RPMI7951 (cell line): ENCODE measurements around the gene CHRDL2. TPM values are rescaled to one million over a fixed set of nuclear protein-coding genes. Genes with fewer than 3 reads are reported as not detected.
A peak's percentile ranks its signal among the peaks of the same experiment; 100 is the strongest.

Experiments
- DNase-seq: peaks from one replicate; pipeline ENCODE4 v3.0.0-alpha.2; 2012; ENCODE audit warnings: low read depth
- total RNA-seq: library from RNA; depleted of rRNA; stranded (reverse); fragments of >200 nt; shearing (Covaris generic); gene quantifications from 2 replicates; pipeline ENCODE4 v1.2.3, GENCODE V29; 2014

The CHRDL2 gene
- total RNA-seq, 1 experiment from 2014 or later, result not detected

DNA sequence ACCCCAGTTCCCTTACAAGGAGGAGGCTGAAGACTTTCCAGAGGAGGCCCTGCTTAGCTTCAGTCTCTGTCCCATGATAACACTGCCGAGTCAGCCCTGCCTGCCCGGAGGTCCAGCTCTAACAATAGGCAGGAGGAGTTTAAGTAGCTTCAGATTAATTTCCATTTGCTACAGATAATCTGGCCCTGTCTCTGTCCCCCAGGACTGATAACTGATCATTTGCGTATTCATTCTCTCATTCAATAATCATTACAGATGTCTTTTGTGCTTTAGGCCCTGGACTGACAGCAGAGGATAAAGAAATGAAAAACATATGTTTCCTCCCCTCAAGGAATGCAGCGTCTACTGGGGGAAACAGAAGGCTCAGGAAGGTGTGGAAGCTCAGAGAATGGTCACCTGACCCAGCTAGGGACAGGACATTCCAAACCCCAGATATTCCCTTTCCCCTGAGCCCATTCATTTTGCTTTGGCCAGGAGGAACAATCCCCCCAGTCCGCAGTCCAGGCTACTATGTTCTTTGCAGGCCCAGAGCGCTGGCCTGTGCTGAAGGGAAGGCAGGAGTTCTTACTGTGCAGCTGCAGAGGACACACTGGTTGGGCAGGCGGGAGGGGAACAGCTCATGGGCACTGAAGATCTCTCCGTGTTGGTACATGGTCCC is 20.8 kb downstream of the CHRDL2 start:
- DNase-seq, result no peak

DNA sequence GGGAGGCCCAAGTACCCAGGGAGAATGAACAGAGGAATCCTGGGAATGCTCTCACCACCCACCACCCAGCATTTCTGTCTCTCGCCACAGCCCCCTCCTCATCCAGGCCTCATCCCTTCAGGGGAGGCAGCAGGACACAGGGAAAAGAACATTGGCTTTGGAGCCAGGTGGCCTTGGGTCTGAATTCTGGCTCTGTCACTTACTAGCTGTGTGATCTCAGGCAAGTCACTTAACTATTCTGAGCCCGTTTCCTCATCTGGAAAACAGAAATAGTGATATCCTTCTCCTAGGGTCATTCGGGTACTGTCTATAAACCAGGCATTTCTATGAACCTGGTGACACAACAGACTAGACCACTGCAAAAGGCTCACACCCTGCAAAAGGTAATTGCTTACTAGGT is 22.1 kb downstream of the CHRDL2 start:
- DNase-seq, result no peak

DNA sequence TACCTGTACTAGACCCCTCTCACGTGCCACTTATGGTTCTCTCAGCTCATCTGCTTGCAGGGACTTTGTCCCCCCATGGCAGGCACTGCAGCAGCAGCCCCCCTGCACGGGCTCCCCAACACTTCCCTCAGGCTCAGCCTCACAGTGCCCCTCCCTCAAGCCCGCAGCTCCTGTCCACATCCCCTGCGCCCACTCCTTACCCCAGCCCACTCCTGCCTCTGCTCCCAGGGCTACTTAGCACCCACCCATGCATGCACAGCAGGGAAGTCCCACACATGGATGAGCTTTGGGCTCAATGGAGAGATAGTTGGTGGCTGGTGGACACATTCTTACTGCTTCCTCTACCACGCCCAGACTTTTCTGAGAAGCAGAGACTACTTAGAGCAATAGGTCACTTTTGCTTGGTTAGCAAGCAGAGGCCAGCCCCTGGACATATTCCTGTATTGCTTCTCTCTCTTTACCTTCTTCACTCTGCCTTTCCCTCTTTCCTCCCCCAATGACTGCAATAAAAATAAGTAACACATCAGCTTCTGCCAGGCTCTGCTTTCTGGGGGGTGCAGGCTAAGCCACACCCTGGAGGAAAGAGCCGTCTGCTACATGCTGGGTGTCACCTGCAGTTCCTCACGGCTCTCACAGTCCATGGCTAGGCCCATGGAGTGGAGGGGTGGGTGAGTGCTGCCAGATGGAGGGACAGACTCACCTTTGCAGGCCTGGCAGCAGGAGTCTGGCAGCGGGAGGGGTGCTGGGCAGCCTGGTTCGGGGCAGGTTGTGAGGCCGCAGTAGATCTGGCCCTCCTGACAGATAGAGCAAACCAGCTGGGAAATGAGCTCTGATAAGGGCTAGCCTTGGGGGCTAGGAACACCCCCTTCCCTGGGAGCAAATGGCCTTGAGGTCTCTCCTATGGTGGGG is 23.4 kb downstream of the CHRDL2 start:
- no peak for DNase-seq

DNA sequence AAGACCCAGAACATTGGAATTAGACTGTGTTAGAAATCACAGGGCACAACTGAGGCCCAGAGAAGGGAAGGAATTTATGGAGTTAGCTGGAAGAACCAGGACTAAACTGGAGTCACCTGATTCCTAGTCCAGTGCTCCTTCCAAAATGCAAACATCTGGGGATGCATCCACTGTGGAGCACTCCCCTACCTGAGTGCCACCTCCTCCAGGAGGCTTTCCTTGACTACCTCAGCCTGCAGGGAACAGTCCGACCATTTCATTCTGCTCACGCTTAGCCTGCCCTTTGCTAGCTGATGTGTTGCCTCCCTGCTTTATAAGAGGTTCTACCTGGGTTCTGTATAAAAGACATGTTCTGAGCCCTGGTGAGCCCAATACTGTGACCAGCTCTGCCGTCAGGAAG is 24.0 kb downstream of the CHRDL2 start:
- no peak for DNase-seq

DNA sequence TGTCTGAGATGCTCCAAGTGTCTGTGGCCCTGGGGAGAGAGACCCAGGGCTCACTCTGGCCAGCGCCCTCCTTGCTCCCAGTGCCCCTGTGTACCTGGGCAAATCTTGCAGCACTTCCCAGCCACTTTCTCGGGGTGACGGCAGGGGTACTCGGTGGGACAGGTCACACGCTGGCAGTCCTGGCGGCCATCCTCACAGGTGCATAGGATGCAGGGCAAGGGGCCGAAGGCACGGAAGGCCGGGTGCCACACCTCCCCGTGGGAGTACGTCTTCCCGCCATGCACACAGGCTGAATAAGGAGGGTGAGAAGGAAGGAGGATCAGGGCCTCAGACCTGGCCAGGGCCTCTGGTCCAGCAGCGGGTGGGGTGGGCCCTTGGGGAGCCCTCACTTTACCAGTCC is 28.0 kb downstream of the CHRDL2 start:
- DNase-seq, result no peak

DNA sequence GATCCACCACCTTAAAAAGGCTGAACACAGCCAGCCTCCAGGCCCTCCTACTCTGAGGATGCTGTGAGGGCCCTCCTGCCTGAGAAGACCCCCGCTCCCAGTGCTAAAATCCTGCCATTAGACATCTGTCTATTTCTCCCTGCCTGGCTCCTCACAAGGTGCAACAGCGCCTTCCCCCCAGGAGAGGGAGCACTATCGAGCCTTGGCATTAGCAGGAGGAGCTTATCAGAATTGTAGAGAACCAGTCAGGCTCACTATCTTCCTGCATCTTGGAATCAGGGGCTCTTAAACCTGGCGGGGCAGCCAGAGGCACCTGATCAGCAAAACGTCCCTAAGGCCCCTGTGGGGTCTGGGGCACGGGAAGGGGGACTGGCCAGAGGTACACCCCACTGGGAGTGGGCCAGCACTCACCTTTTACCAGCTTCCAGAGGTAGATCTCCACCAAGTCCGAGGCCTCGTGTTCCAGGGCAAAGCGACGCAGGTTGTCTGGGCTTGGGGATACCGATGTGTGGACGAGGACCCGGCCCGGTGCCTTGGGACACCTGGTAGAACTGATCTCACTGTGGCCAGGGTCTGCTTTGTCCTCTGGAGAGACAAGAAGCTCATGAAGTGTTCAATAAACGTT is 28.7 kb downstream of the CHRDL2 start:
- DNase-seq, result peak; percentile 60

DNA sequence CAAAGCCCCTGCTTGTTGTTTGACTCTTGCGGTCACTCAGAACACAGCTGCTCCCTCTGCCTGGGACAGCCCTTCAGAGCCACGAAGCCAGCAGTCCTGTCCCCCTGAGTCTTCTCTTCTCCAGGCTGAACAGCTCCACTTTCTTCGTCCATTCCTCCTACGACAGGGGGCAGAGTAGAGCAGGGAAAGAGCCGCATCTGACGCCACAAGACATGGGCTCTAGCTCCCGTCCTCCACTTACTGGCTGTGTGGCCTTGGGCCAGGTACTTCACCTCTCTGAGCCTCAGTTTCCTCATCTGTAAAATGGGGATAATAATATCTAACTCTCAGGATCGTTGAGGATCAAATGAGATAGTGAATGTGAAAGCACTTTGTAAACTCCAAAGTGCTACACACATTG is 29.9 kb downstream of the CHRDL2 start:
- DNase-seq, result no peak

DNA sequence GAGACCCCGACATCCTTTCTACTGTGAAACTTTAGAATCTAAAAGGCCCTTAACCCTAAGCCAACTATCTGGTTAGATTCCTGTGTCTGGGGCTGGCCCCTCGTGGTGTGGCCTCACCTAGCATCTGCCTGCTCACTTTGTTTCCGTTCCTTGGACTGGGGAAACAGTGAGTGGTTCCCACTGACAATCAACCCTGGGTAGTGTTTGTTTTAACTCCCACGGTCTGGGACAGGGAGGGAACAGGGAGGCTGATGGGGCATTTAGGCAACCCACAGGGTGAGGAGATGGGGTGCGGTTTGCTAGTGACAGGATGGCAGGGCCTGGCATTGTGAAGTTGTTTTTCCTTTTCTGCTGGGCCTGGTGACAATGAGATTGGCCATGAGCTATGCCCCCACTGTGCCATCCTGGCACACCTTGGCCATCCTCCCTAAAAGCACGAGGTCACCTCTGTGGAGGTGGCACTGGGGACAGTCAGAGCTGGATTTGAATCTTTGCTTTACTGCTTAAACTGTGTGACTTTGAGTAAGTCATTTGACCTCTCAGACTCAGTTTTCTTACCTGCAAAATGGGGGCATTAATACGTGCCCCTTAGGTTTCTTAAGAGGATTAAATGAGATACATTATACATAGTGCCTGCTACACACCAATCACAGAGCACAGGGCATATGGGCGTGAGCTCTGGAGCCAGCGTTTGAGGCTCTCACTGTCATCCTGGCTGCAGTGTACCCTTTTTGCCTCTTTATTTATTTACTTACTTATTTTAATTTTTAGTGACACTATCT is 31.4 kb downstream of the CHRDL2 start:
- DNase-seq, result no peak

DNA sequence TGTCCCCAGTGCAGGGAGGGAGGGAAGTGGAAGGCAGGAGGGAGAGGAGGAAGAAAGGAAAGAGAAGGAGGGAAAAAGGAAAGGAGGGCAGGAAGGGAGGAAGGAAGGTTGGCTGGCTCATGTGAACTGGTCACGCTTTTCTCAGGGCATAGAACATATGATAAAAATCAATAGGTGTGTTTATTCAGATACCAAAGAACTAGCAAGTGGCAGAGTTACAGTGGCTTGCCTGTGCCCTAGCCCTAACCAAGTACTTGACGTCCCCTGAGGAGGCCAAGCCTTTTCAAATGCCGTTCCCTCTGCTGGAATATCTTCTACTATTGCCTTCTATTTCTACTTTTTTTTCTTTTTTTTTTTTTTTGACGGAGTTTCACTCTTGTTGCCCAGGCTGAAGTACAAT is 33.5 kb downstream of the CHRDL2 start:
- no peak for DNase-seq

DNA sequence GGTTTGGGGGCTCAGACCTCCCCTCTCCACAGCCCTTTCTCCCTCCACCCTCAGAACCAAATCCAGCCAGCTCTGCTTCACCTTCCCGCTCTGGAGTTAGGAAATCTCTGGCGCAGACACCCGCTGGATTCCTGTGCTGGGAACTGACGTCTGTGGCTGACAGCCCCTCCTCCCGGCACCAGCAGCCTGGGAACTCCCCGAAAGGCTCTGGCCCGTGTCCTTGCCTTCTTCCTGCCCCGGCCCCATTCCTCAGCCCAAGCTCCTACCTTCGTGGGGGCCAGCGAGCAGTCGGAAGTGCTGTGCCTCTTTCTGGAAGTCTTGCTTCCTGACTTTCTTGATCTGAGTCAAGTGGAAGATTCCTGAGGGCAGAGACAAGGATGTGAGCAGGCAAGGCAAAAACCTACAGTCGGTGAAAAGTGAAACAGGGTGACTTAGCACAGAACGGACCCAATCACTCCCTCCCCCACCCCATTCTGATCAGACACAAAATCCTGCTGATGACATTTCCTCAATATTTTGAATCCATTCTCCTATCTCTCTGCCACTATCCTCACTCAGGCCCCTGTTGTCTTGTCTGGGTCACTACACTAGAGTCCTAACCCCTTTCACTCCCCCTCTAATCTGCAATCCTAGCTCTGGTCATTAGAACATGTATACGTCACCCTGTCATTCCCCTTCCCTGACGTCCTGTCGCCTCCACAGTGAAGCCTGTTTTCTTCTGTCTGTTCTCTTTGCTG is 34.1 kb downstream of the CHRDL2 start:
- DNase-seq, result no peak

DNA sequence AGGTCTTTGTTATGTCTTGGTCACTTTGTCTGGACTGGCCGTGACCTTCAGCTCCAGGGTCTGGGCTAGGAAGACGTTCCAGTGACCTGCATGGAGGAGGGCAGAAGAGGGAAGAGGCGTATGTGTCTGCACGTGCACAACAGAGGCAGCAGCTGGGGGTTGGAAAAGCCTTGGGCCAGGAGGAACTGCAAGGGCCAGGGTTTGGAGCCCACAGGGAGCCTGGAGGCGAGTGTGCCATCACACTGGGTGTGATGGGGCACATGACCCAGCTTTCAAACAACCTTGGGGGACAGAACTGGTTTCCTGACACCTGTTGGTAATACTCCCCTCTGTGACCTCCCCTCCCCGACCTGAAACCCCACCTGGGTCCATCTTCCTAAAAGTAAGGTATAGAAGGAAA is 34.7 kb downstream of the CHRDL2 start:
- DNase-seq, result no peak

DNA sequence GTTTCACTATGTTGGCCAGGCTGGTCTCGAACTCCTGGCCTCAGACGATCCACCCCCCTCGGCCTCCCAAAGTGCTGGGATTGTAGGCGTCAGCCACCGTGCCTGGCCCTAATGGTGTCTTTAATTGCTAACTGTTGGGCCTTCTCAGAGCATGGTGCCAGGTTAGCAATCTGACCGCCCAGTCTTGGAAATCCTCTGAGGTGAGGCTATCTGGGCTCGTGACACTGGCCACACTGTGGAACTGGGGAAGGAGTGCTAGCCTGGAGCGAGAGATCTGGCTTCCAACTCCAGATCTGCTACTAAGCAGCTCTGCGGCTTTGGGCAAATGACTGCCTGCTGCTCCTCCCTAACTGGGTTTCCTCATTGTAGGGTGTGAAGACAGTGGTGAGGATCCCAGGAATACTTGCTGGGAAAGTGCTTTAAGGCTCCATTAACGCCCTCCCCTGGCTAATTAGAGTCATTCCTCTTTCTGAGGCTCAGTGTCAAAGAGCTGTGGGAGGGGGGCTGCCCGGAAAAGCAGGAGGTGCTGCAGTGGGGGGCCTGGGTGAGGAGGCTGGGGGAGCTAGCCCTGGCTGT is 35.4 kb downstream of the CHRDL2 start:
- DNase-seq, result no peak

DNA sequence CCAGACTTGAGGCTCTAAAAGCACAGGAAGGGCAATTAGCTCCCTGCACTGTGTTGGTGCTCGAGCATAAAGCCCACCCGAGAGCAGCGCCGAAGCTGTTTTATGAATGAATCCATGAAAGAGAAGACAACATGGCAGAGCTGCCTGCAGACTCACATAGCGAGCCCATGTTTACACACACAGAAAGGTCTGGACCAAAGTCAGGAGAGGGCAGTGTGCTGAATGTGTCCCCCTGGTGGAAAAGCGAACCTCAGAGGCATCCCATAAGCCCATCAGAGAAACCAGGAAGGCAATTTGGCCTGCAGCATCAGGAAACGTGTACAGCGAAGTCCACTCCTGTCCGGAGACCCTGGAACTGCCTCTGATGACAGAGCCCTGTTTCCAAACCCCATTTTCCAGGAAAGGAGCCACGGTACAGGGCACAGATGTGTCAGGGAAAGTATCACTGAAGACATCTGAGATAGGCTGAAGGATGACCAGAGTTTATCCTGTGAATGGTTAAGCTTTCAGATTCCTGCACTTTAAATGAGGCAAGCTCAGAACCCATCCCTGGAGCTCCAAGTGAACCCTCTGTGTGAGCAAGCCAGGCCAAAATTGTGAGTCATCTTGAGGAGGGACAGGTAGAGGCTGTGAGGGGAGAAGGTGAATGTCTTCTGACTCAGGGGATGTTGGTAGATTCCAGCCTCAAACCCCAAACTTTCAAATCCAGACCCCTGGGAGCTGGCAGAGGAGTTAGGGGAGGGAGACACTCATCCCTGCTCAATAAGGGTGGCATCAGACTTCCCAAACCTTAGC is 36.9 kb downstream of the CHRDL2 start:
- no peak for DNase-seq

DNA sequence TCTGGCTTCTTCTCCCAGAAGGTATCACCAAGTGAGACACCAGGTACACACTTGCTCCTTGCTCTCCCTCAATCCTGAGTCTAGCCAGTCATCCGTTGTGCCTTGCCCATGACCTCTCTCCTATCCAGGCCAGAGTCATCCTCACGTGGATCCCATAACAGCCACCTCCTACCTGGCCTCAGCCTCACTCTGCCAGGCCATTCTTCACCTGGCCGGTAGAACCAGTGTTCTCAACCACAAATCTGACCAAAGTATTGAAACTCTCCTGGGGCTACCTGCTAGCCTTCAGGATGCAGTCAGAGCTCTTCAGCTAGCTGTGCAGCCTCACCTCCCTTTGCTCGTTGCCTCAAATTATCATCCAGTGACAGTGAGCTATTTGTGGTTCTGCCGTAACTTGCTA is 37.7 kb downstream of the CHRDL2 start:
- no peak for DNase-seq

DNA sequence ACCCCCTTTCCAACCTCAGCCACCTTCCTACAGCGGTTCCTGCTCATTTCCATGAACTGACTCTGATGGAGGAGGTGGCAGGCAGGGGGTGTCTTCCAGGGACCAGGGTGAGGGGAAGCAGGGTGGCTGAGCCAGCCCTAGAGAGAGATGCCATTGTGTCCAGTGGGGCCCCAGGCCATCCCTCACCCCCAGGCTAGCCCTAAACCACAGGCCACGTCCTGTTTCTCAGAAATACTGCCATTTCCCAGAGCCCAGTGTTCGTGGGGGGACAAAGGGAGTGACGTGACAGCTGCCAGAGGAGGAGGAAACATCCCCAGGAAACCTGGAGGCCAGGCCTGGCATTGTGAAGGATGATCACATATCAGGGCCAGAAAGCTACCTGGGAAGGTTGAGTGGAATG is 39.5 kb downstream of the CHRDL2 start:
- DNase-seq, result no peak

DNA sequence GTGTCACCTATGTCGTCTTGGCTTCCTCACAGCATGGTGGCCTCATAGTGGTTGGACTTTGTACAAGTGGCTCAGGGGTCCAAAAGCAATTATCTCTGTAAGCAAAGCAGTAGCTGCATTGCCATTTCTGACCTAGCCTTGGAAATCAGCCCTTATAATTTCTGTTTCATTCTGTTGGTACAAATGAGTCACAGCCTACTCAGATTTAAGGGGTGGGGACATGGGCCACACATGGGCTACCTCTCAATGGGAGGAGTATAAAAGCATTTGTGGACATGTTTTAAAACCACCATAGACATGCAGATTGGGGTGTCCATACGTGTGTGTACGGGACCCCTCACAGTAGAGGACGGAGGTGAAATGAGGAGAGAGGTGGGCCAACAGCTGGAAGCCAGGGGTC is 41.6 kb downstream of the CHRDL2 start:
- DNase-seq, result peak; percentile 39

DNA sequence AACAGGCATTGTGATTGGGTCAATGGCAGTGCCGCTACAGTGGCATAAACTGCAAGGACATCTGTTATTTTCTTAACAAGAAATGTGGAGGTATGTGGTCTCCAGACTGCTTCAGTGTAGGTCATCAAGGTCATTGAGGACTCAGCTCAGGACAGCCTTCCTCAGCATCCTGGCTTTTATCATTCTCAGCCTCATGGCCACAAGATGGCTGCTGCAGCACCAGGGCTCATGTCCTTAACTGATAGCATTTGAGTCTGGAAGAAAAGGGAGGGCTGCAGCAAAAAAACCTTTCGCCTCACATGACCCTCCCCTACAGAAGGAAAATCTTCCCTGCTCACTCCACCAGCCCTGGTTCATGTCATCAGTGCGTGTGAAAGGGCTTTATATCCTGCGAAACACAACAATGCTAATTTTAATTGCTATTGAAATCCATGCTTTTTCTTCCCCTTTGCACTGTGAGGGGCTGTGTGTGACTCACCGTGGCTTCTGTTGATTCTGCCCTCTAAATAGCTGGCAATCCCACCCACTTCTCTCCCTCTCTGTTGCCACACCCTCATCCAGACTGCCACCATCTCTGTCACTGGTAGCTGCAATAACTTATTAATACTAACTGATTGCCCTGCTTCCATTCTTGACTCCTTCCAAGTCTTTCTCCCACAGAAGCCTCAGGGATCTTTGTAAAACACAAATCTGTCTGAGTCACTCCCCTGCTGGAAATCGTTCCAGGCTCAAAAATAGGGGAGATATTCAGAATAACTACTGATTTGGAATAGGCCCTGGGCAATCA is 43.8 kb downstream of the CHRDL2 start:
- DNase-seq, result peak; percentile 68

DNA sequence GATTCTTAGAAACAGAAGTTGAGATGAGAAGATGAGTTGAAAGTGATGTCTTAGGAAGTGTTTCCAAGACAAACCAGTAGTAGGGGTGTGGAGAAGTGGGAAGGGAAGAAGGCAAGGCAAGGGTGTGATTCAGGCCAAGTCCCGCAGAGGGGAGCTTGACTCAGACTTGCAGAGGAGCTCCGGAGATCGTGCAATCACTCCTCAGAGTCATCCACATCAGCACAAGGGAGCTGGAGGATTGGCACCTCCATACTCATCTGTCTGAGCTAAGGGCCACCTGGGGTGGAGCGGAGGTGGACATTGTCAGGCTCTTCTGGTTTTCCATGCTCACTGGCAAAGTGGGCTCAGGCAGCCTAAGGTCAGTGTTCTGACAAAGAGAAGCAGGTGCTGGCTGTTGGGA is 44.4 kb downstream of the CHRDL2 start:
- DNase-seq, result peak; percentile 55

DNA sequence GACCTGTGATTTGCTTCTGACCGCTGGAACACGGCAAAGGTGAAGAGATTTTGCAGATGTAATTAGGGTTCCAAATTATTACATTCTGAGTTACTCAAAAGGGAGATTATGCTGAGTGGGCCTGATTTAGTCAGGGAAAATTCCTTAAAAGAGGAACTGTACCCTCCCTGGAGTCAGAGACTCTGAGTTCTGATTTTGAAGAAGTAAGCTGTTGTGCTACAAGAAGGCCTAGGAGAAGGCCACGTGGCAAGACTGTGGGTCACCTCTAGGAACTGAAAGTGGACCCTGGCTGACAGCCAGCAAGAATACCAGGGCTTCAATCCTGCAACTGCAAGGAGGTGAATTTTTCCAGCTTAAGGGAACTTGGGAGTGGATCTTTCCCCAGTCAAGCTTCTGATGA is 45.3 kb downstream of the CHRDL2 start:
- no peak for DNase-seq
